ENCODE results near the gene C1QL2. TPM values are rescaled to one million over a fixed set of nuclear protein-coding genes. Genes with fewer than 3 reads are reported as not detected.
A peak's percentile ranks its signal among the peaks of the same experiment; 100 is the strongest.

C1QL2 gene
- total RNA-seq, 6 donors from 2014 or later, result not detected

GRCh38 chr2:119175517-119175916, 17.0 kb upstream of the C1QL2 start:
- Histone ChIP-seq H3K4me3 (no peak overlapping the region), H3K27me3 (no peaks in the 10 kb centered on the region), H3K4me1 (no peaks in the 10 kb centered on the region), H3K9me3 (no peaks in the 10 kb centered on the region), H3K27ac (no peak overlapping the region), H3K36me3 (no peaks in the 10 kb centered on the region)
- no peak for ATAC-seq (ENCODE audit: low FRiP score in 2 of 2)
- 83 to 84% methylated on average over 10 of the region's 10 CpGs for WGBS, 2 donors
- no peak for TF ChIP-seq EP300 (IDR thresholded peaks at IDR 0.05)
- TF ChIP-seq CTCF (IDR thresholded peaks at IDR 0.05), result no peak
- no peak for DNase-seq

DNA sequence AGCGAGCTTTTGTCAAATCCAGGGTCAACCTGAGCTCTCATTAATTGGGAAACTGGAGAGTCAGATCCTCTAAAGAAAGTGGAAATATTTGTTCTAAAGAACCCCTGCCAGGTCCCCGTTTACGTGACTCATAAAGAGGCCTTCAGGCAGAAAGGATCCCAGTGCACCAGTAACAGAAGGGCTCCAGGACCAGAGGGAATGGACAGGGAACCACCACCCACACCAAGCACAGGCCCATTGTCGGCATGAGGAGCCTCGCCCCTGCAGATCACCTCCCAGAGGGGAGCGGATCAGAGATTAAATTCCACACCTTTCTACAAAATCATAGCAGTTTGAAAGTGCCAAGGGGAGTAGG, 16.4 kb upstream of the C1QL2 start:
- Histone ChIP-seq H3K36me3 (no peaks in the 10 kb centered on the region), H3K27me3 (no peaks in the 10 kb centered on the region), H3K9me3 (no peaks in the 10 kb centered on the region), H3K4me3 (no peak overlapping the region), H3K27ac (no peak overlapping the region), H3K4me1 (no peaks in the 10 kb centered on the region)
- ATAC-seq (ENCODE audit: low FRiP score in 2 of 2), result no peak
- TF ChIP-seq EP300 (IDR thresholded peaks at IDR 0.05) (no peak), POLR2AphosphoS5 (IDR thresholded peaks at IDR 0.05) (no peak), POLR2A (IDR thresholded peaks at IDR 0.05) (no peak), CTCF (IDR thresholded peaks at IDR 0.05) (no peak)
- 79 to 91% methylated on average over 6 of the region's 6 CpGs for WGBS, 2 donors
- no peak for DNase-seq

DNA sequence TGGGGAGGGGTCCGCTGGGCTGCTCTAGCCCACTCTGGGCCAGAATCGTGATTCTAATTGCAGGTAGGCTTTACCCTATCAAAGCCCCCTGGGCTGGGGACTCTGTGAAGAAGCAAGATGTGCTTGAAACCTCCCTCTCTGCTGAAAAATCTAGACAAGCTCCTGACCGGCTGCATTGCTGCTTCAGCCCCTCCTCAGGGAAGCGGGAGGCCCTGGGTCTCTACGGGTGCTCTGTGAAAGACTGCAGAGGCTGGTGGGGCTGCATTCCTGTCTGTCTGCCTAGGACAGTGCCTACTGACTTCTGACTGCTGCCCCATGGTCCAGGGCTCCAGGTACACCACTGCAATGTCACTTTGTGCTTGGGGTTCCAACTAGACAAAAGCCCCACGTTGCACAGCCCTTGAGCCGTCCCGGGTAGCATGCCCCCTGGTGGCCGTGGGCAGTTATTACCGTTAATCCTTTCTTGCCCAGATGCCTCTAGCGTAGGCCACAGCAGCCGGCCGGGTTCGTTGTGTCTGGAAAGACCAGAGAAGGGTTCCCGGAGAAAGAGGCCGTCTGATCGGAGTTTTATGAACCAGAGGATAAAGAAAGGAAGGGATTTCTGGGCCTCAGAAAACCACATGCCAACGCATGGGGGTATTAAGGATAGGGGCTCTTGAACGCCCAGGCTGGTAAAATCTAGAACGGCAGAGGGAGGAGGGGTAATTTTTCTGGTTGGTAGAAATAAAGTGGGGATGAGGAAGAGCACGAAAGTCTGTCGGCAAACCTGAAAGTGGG, 15.9 kb upstream of the C1QL2 start:
- Histone ChIP-seq H3K27ac (no peak overlapping the region), H3K27me3 (no peaks in the 10 kb centered on the region), H3K4me1 (no peaks in the 10 kb centered on the region), H3K9me3 (no peaks in the 10 kb centered on the region), H3K4me3 (no peak overlapping the region), H3K36me3 (no peaks in the 10 kb centered on the region)
- ATAC-seq (ENCODE audit: low FRiP score in 2 of 2) (peak in 1 of 2 donors; percentile 73), DNase-seq (peak; percentile 35 to 41)
- 57 to 65% methylated on average over 19 to 22 of the region's 22 CpGs for WGBS, 2 donors
- TF ChIP-seq CTCF (IDR thresholded peaks at IDR 0.05) (peak; percentile 56 to 71 (median 69)), POLR2AphosphoS5 (IDR thresholded peaks at IDR 0.05) (no peak)

GRCh38 chr2:119173556-119174060, 15.1 kb upstream of the C1QL2 start:
- TF ChIP-seq POLR2A (IDR thresholded peaks at IDR 0.05), result no peak
- no peak for TF ChIP-seq EP300 (IDR thresholded peaks at IDR 0.05)
- TF ChIP-seq CTCF (IDR thresholded peaks at IDR 0.05), result no peak
- TF ChIP-seq POLR2AphosphoS5 (IDR thresholded peaks at IDR 0.05), result no peak
- ATAC-seq (ENCODE audit: low FRiP score in 2 of 2), result no peak

GRCh38 chr2:119170504-119170903, 12.0 kb upstream of the C1QL2 start:
- 55 to 63% methylated on average over 14 to 16 of the region's 16 CpGs for WGBS, 2 donors
- no peak overlapping the region for H3K4me3 ChIP-seq
- H3K9me3 ChIP-seq, result no peaks in the 10 kb centered on the region
- no peaks in the 10 kb centered on the region for H3K27me3 ChIP-seq
- no peak overlapping the region for H3K27ac ChIP-seq
- TF ChIP-seq CTCF (IDR thresholded peaks at IDR 0.05) (no peak), POLR2A (IDR thresholded peaks at IDR 0.05) (no peak), POLR2AphosphoS5 (IDR thresholded peaks at IDR 0.05) (no peak), EP300 (IDR thresholded peaks at IDR 0.05) (no peak)
- no peaks in the 10 kb centered on the region for H3K4me1 ChIP-seq
- DNase-seq, result peak in 1 of 2 donors; percentile 75
- ATAC-seq (ENCODE audit: low FRiP score in 2 of 2), result no peak
- H3K36me3 ChIP-seq, result no peaks in the 10 kb centered on the region

More at GRCh38 chr2:119173556-119174060, 15.1 kb upstream of the C1QL2 start:
- Histone ChIP-seq H3K4me1 (no peaks in the 10 kb centered on the region), H3K36me3 (no peaks in the 10 kb centered on the region), H3K27me3 (no peaks in the 10 kb centered on the region), H3K27ac (no peak overlapping the region), H3K4me3 (no peak overlapping the region), H3K9me3 (no peaks in the 10 kb centered on the region)
- 92 to 93% methylated on average over 12 to 14 of the region's 14 CpGs for WGBS, 2 donors
- peak in 1 of 2 donors; percentile 59 for DNase-seq
